SKM-1 treated with dmso at 0.1 percent for 144 hours (cell line): Measurements from ENCODE around the gene PHOX2A.
"Not testable (repeated sequence)": the region's sequence is repeated elsewhere in the genome, so short reads cannot be mapped to it uniquely, and the experiment has no call there.

Source experiments
- DNase-seq: peaks from one replicate; lab custom pipeline; 2025; ENCODE audit not compliant: unreplicated experiment; lab: John Stamatoyannopoulos, UW

PHOX2A gene

GRCh38 chr11:72244060-72244360 is at the start of gene PHOX2A:
PHOX2A (minus strand) TSS chr11:72244176; CDS start chr11:72244004, 172 bp downstream.
- DNase-seq = no peak

GRCh38 chr11:72293391-72293790 is 49.4 kb upstream of the PHOX2A start:
- DNase-seq = no peak

GRCh38 chr11:72292106-72292785 is 48.3 kb upstream of the PHOX2A start:
- DNase-seq = no peak

- peak; percentile 29 for DNase-seq
Observed at GRCh38 chr11:72290741-72291140, 46.8 kb upstream of the PHOX2A start.

GRCh38 chr11:72287293-72287692 is 43.3 kb upstream of the PHOX2A start:
- DNase-seq = no peak

- no peak for DNase-seq
Observed at GRCh38 chr11:72283947-72284346, 40.0 kb upstream of the PHOX2A start.

- no peak for DNase-seq
Observed at GRCh38 chr11:72280726-72281315, 36.8 kb upstream of the PHOX2A start.

- DNase-seq = no peak
Observed at GRCh38 chr11:72280037-72280436, 36.1 kb upstream of the PHOX2A start.

GRCh38 chr11:72278905-72279304 is 34.9 kb upstream of the PHOX2A start:
- no peak for DNase-seq

GRCh38 chr11:72274435-72274834 is 30.5 kb upstream of the PHOX2A start:
- DNase-seq = no peak

GRCh38 chr11:72271980-72272379 is 28.0 kb upstream of the PHOX2A start:
- DNase-seq = no peak

- no peak for DNase-seq
Observed at GRCh38 chr11:72267956-72268617, 24.1 kb upstream of the PHOX2A start.

GRCh38 chr11:72266960-72267359 is 23.0 kb upstream of the PHOX2A start:
- DNase-seq = not testable (repeated sequence)

GRCh38 chr11:72265951-72266350 is 22.0 kb upstream of the PHOX2A start:
- DNase-seq = no peak

- DNase-seq = no peak
Observed at GRCh38 chr11:72263361-72263760, 19.4 kb upstream of the PHOX2A start.

- DNase-seq = no peak
Observed at GRCh38 chr11:72260574-72260973, 16.6 kb upstream of the PHOX2A start.

- DNase-seq = no peak
Observed at GRCh38 chr11:72259490-72259889, 15.5 kb upstream of the PHOX2A start.

- no peak for DNase-seq
Observed at GRCh38 chr11:72257570-72257969, 13.6 kb upstream of the PHOX2A start.

GRCh38 chr11:72254299-72254993 is 10.5 kb upstream of the PHOX2A start:
- no peak for DNase-seq

GRCh38 chr11:72253392-72253791 is 9.4 kb upstream of the PHOX2A start:
- DNase-seq = no peak

GRCh38 chr11:72251614-72252013 is 7.6 kb upstream of the PHOX2A start:
- DNase-seq = no peak
